ENCODE results near the gene DOK4.

DNA sequence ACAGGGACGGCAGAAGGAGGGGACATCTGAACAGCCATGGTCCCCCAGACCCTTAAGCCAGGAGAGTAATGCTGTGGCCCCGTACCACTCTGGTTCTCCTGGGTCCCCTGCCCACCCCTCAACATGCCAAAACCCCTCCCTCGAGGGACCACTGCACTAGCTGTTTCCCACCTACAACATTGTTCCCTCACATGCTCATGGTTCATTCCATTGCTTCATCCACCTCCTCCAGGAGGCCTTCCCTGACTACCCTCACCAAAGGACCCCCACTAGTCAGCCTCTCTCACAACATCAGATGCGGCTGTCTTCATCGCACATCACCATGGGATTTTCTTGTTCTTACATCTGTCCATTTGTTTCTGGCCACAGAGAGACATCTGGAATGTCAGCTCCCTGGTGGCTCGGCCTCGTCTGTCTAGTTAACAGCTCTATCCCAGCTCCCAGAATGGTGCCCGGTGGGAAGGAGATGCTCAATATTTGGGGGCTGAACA, 1.7 kb downstream of the DOK4 start:
- TF ChIP-seq, protein P1, sequence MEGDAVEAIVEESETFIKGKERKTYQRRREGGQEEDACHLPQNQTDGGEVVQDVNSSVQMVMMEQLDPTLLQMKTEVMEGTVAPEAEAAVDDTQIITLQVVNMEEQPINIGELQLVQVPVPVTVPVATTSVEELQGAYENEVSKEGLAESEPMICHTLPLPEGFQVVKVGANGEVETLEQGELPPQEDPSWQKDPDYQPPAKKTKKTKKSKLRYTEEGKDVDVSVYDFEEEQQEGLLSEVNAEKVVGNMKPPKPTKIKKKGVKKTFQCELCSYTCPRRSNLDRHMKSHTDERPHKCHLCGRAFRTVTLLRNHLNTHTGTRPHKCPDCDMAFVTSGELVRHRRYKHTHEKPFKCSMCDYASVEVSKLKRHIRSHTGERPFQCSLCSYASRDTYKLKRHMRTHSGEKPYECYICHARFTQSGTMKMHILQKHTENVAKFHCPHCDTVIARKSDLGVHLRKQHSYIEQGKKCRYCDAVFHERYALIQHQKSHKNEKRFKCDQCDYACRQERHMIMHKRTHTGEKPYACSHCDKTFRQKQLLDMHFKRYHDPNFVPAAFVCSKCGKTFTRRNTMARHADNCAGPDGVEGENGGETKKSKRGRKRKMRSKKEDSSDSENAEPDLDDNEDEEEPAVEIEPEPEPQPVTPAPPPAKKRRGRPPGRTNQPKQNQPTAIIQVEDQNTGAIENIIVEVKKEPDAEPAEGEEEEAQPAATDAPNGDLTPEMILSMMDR (IDR thresholded peaks at IDR 0.05): no peak
- no peak for TF ChIP-seq ZFX (IDR thresholded peaks at IDR 0.05; ENCODE audit: borderline replicate concordance)

Measured in 22Rv1 (cell line).